ENCODE measurements around the gene ZCCHC7. TPM values are rescaled to one million over a fixed set of nuclear protein-coding genes. Genes with fewer than 3 reads are reported as not detected.

The ZCCHC7 gene
- total and polyA plus RNA-seq, 9 donors = 15.8 to 37.4 (median 28.4) TPM

- no peak for DNase-seq
- H3K27ac ChIP-seq = no peak overlapping the region
- no peaks in the 10 kb centered on the region for H3K9me3 ChIP-seq
- WGBS, 3 donors = 64 to 84% (median 75%) methylated on average over 1 of the region's 1 CpG
- no peaks in the 10 kb centered on the region for H3K4me1 ChIP-seq (ENCODE audit: insufficient read depth)
- no peak for TF ChIP-seq CTCF (IDR thresholded peaks at IDR 0.05)
- no peak for TF ChIP-seq POLR2A (IDR thresholded peaks at IDR 0.05)
- TF ChIP-seq EP300 (IDR thresholded peaks at IDR 0.05) = no peak
- H3K36me3 ChIP-seq = no peaks in the 10 kb centered on the region
- intact Hi-C loops (cut with DNase I) = loop anchor here in 1 of 4 donors (5.0 kb wide), 1 partner anchor 402 kb away; no protein-coding TSS in a partner anchor
- no peaks in the 10 kb centered on the region for H3K27me3 ChIP-seq
- H3K4me3 ChIP-seq = no peak overlapping the region
These were observed 144.2 kb downstream of the ZCCHC7 start for GRCh38 chr9:37264539-37264938.

GRCh38 chr9:37266630-37267029, 146.3 kb downstream of the ZCCHC7 start:
- intact Hi-C loops (cut with DNase I) = no loop called here
- Histone ChIP-seq H3K4me3 (no peak overlapping the region), H3K27me3 (no peaks in the 10 kb centered on the region), H3K36me3 (no peaks in the 10 kb centered on the region), H3K9me3 (no peaks in the 10 kb centered on the region), H3K4me1 (ENCODE audit: insufficient read depth) (no peaks in the 10 kb centered on the region), H3K27ac (no peak overlapping the region)
- no peak for DNase-seq
- TF ChIP-seq POLR2A (IDR thresholded peaks at IDR 0.05) = no peak
- no peak for TF ChIP-seq EP300 (IDR thresholded peaks at IDR 0.05)
- no peak for TF ChIP-seq CTCF (IDR thresholded peaks at IDR 0.05)
- WGBS, 3 donors = 97 to 100% (median 98%) methylated on average over 1 of the region's 1 CpG

- no peaks in the 10 kb centered on the region for H3K9me3 ChIP-seq
- no peaks in the 10 kb centered on the region for H3K36me3 ChIP-seq
- DNase-seq = no peak
- no peak overlapping the region for H3K4me3 ChIP-seq
- 95 to 98% (median 98%) methylated on average over 5 of the region's 5 CpGs for WGBS, 3 donors
- no peaks in the 10 kb centered on the region for H3K27me3 ChIP-seq
- TF ChIP-seq CTCF (IDR thresholded peaks at IDR 0.05) = no peak
- no peak for TF ChIP-seq EP300 (IDR thresholded peaks at IDR 0.05)
- TF ChIP-seq POLR2A (IDR thresholded peaks at IDR 0.05) = no peak
- intact Hi-C loops (cut with DNase I) = no loop called here
- no peak overlapping the region for H3K27ac ChIP-seq
- no peaks in the 10 kb centered on the region for H3K4me1 ChIP-seq (ENCODE audit: insufficient read depth)
These were observed 148.8 kb downstream of the ZCCHC7 start for GRCh38 chr9:37269221-37269620.

GRCh38 chr9:37271679-37272078, 151.3 kb downstream of the ZCCHC7 start:
- Histone ChIP-seq H3K9me3 (no peaks in the 10 kb centered on the region), H3K27ac (no peak overlapping the region), H3K4me3 (no peak overlapping the region), H3K27me3 (no peaks in the 10 kb centered on the region), H3K36me3 (no peaks in the 10 kb centered on the region), H3K4me1 (ENCODE audit: insufficient read depth) (no peaks in the 10 kb centered on the region)
- intact Hi-C loops (cut with DNase I) = no loop called here
- no peak for DNase-seq
- no peak for TF ChIP-seq CTCF (IDR thresholded peaks at IDR 0.05)
- TF ChIP-seq EP300 (IDR thresholded peaks at IDR 0.05) = no peak
- TF ChIP-seq POLR2A (IDR thresholded peaks at IDR 0.05) = no peak
- WGBS, 3 donors = 63 to 84% (median 69%) methylated on average over 6 of the region's 6 CpGs

- no peak for DNase-seq
- Histone ChIP-seq H3K4me1 (ENCODE audit: insufficient read depth) (no peaks in the 10 kb centered on the region), H3K27ac (no peak overlapping the region), H3K27me3 (no peaks in the 10 kb centered on the region), H3K9me3 (no peaks in the 10 kb centered on the region), H3K36me3 (no peaks in the 10 kb centered on the region), H3K4me3 (no peak overlapping the region)
- intact Hi-C loops (cut with DNase I) = no loop called here
- TF ChIP-seq EP300 (IDR thresholded peaks at IDR 0.05) (no peak), CTCF (IDR thresholded peaks at IDR 0.05) (no peak), POLR2A (IDR thresholded peaks at IDR 0.05) (no peak)
These were observed 153.2 kb downstream of the ZCCHC7 start for GRCh38 chr9:37273595-37273994.
